GM03348 (cell line): ENCODE measurements around the gene ATXN7L1.
A peak's percentile ranks its signal among the peaks of the same experiment; 100 is the strongest.
"Not testable (repeated sequence)": the region's sequence is repeated elsewhere in the genome, so short reads cannot be mapped to it uniquely, and the experiment has no call there.

ENCODE experiments used
- DNase-seq: peaks from one replicate; pipeline ENCODE4 v3.0.0; 2012; ENCODE audit warnings: low spot score

ATXN7L1 gene

DNA sequence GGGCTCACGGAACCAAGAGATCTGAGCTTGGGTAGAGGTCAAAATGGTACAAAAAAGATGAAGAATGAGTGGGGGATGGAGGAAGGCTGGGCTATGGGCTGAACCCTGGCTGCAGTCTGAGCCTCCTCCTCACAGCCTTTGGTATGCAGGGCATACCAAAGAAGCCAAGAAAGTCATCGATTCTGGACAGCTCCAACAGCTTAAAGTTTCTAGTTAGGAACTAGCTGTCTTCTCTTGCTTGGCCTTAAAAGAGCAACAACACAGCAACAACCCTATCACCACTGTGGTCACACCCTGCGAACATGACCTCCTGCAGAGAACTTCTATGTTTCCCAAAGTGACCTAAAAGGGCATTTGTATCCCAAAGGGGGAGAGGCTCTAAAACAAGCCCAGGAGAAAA is 169.0 kb downstream of the ATXN7L1 start:
- DNase-seq = peak; percentile 51

DNA sequence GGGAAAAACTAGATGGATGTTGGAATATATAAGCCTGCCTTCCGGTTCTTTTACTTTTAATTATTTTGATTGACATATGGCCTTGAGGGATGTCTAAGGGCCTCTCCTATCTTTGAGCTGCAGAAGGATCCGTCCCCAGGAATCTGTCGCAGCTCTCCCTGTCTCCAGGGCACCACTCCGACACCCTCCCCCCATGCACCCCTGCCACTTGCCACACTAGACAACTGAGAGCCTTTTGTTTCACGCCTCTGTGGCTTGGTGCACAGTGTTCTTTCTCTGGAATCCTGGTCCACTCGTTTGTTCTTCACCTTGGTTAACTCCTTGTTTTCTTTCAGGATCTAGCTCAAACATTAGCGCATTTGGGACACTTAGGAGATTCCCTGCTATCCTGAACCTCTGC is 171.0 kb downstream of the ATXN7L1 start:
- DNase-seq = no peak

DNA sequence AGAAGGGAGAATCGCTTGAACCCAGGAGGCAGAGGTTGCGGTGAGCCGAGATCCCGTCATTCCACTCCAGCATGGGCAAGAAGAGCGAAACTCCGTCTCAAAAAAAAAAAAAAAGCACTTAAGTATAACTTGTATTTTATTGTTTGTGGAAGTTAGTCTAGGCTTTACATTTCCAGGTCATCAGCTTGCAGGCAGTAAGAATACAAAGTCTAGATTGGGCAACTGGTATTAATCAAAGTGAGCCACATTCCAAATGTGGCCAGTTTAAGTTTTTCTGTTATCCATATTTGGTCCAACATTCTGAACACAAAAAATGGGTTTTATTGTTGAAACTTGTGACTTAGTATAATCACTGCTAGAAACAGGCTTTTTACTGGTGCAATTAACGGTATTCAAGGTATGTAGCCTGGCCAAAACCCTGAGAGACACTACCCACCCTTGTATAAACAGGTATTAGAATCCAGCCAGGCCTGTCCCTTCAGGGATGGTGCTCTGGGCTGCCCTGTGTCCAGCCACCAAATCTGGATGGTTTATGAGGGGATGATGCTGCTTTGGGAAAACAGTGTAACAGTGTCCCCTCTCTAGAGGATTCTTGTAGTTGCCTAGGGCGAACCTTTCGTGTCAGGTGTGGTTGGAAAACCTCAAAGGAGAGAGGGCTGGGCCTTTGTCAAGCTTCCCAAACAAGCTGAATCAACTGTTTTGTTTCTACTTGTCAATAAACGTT is 173.0 kb downstream of the ATXN7L1 start:
- no peak for DNase-seq

DNA sequence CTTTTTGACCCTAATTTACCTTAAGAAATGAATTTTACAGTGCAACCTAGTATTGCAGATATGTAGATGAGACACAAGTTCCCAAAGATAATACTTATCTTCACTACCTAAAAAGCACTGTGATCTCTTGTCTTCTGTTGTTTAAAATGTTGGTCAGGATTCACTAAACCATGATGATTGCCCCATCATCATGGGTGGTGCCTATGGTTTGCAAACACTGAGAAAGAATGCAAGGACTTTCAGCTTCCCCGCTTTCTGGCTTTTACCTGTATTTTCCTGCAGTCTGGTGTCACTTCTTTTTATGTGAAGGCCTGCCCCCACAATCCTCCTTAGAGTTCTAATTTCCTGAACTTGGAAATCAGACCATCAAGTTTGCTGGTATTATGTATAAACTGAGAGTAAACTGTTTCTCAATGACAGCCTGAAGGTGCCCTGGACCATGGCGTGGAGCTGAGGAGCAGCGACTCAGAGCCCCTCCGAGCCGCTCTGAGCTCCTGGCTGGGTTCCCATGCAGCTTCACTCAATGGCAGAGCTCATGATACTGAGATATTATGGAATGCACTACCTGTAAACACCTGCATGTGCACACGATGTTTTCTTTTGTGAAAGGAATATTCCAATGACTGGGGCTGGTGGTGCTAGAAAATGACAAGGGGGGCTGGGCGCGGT is 176.7 kb downstream of the ATXN7L1 start:
- no peak for DNase-seq

DNA sequence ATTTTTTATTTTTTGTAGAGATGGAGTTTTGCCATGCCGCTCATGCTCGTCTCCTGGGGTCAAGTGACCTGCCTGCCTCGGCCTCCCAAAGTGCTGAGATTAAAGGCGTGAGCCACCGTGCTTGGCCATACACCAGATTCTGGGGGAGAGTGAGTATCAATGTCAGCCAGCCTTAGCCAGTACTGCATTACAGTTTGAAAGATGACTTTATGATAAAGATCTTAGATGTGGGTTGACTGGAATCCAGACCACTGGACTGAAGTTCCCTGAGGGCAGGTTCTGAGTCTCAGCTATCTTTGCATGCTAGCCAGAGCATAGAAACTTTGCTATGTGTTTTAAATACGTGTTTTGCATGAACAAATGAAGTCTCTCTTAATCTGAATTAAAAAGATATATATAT is 177.9 kb downstream of the ATXN7L1 start:
- no peak for DNase-seq

DNA sequence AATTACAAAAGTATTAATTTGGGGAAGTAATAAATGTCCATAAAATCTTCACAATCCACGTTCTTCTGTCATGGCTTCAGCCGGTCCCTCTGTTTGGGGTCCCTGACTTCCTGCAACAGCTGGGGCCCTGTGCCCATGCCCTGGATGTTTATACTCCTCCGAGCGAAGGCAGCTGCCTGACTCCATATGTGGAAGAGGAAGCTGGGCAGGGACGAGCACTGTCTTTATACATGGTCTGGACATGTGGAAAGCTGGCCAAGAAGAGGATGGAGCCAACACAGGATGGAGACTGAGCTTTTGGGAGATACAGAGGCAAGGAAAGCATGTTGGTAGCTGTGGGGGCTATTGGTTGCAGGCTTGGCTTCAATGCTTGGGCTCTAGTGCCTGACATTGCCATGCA is 178.6 kb downstream of the ATXN7L1 start:
- DNase-seq = no peak

DNA sequence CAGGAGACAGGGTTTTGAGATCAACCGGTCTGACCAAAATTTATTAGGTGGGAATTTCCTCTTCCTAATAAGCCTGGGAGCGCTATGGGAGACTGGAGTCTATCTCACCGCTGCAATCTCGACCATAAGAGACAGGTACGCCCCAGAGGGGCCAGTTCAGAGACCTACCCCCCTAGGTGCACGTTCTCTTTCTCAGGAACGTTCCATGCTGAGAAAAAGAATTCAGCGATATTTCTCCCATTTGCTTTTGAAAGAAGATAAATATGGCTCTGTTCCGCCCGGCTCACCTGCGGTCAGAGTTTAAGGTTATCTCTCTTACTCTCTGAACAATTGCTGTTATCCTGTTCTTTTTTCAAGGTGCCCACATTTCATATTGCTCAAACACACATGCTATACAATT is 179.2 kb downstream of the ATXN7L1 start:
- not testable (repeated sequence) for DNase-seq

DNA sequence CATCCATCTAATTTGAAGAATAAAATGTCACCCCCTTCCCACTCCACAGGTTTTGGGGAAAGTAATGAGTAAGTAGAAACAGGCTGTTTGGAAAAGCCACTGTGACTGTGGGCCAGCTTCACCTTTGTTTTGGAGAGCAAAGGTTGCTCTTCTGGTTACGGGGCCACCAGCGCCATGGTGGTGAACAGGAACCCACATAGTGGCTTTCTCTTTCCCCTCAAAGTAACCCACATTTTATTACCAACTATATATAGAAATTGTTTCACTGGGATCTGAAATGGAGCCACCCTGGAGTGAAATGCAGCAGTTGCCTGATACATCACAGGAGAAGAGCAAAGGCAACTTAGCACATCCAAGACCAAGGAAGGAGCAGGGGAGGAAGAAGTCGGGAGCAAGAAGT is 182.8 kb downstream of the ATXN7L1 start:
- DNase-seq = no peak

DNA sequence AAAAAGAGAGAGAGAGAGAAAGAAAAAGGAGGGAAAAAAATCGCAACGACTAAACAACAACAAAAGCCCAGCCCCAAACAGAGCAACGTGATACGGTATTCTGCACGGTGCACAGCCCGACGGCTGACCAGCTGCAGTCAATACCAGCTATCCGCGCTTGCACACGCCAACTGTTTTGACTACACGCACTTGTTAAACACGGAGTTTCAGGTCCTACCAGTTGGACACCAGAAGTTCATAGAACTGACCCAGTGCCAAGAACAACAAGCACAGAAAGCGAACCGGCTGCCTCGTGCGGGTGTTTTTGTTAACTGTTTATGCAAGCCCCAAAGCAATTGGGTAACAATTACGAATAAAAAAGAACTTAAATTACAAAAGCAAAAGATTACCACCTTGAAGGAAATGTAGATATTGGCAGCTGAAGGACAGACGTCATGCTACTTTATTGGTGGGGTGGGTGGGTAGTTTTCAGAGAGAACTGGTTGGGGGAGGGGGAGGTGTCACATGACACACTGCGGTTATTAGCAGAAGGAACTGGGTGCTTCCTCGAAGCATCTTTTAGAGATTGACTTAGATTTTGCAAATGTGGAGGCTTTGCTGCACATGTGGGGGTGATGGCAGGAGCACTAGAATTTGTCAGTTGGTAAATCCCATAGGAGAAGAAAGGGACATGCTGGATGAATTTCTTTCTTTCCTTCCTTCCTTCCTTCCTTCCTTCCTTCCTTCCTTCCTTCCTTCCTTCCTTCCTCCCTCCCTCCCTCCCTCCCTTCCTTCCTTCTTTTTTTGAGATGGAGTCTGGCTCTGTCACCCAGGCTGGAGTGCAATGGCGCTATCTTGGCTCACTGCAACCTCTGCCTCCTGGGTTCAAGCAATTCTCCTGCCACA is 184.5 kb downstream of the ATXN7L1 start:
- peak; percentile 60 for DNase-seq

DNA sequence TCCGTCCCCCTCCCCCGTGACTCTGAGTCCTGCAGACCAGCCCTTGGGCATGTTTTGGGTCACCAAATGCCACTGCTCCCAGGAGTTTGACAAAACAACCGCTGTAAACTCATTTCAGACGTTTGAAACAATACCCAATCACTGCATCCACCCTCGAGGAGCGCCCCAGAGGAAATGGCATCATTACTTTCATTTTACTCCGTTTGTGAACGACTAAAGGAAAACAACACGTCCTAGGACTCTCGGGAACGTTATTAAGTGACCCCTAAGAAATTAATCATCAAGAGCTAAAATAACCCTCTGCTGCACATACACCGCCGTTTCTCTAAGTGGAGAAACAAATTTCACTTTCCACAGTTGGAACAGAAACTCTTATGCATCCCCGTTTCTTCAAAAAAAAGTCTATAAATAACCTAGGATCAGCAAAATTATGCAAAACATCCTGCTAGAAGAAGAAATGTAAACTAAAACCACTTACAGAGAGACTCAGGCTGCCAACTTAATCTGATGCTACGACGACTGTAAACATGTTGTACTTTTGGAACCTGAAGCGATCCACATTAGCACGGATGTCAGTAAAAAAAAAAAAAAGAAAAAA is 185.2 kb downstream of the ATXN7L1 start:
- peak; percentile 66 for DNase-seq

DNA sequence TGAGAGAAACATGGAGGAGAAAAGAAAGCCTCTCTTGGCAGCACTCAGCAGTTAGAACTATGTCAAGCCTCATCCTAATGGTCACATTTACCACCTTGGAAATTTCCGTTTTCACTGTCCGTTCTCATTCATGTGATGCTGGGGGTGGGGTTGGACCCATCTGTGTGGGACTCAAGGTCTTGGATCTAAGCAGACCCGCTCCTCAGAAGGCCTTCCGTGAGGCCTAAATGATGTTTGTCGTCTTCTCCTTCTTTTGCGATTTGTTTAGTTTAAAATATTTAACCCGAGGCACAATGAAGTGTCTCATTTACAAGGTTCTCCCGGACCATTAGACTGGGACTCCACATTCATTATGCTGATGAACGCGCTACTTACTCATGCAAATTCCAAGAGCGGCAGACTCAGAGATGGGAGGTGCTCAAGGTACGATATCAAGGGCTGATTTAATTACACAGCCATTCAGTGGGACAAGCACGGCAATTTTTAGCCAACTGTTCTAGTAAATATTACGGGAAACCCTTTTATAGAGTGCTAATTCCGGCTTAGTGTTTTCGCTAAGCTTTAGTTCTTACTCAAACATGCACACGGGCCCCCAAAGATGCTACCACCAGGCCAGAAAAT is 186.0 kb downstream of the ATXN7L1 start:
- DNase-seq = no peak

DNA sequence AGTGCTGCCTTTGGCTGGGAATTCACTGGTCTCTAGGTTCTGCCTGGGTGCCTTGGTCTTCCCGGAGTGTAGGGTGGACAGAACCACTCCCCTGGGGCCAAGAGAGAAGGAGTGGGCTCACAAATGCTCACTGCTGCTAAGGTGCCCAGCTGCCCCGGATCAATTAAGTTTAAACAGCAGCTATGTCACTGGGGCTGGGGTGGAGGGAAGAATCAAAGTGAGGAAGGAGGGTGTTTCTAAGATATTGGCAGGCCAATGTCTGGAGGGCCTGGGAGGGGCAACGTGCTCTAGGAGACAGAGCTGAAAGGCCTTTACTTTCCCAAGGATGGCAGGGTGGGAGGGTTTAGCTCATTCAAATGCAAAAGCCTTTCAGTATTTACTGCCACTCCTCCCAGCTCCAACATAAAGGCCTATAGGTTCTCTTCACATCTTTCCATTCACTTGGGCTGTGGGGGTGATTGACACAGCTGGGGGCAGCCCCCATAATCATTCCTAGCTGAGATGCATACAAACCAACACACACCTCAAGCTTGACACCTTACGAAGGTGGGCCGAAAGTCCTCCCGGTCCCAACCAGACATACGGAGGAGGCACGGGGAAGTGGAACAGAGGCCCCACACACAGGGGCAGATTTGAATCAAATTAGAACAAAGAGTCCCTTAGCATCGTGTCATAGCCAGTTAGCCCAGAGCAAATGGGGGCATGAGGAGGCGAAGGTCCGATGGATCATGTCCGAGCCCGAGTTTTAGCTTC is 187.2 kb downstream of the ATXN7L1 start:
- no peak for DNase-seq

DNA sequence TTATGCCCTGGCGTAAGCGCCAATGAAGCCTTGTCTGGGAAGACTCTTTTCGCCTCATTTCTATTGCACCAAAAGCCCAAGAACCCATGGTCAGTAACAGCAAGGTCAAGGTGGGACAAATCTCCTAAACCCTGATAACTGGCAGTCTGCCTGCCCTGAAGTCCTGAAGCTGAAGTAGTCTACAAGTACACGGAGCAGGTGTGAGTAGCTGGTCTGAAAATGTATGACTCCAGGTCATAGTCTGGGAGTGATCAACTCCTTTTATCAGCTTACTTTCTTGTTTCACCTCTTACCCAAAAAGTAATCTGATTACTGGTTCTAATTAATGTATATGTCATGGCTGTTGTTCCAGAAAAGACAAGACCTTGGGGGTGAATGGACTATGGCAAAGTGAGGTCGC is 187.8 kb downstream of the ATXN7L1 start:
- DNase-seq = no peak

DNA sequence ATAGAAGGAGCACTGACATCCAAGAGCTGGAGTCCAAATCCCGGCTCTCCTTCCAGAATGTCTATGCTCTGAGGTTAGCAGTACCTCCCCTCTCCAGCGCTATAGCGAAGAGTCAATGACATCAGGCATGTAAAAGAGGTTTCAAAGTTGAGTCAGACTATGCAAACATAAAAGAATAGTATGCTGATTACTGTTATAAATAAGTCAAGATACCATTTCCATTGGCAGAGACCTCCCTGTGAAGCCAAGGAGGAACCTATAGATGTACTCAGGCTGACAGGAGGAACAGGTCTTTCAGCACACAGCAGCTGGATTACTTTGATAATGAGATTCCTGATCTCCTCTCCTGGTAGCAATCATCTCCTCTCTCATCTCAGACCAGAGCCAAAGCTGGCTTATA is 191.2 kb downstream of the ATXN7L1 start:
- DNase-seq = no peak

DNA sequence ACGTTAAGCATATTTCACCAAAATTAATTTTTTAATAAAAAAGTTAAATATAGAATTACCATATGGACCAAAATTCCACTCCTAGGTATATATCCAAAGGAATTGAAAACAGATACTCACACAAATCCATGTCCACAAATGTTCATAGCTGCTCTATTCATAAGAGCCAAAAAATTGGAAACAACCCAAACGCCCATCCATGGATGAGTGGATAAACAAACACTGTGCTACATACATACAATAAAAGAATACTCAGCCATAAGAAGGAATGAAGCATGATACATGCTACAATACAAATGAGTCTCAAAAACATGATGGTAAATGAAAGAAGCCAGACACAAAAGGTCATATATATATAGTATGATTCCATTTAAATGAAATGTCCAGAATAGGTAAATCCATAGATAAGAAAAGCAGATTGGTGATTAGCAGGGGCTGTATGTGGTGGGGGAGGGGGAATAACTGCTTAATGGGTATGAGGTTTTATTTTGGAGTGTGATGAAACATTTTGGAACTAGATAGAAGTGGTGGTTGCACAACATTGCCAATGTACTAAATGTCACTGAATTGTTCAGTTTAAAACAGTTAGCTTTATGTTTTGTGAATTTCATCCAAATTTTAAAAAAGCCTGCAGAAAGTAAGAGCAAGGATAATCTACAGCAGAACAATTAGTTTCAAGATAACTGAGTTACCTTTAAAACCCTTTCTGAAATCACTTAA is 193.9 kb downstream of the ATXN7L1 start:
- DNase-seq = no peak

DNA sequence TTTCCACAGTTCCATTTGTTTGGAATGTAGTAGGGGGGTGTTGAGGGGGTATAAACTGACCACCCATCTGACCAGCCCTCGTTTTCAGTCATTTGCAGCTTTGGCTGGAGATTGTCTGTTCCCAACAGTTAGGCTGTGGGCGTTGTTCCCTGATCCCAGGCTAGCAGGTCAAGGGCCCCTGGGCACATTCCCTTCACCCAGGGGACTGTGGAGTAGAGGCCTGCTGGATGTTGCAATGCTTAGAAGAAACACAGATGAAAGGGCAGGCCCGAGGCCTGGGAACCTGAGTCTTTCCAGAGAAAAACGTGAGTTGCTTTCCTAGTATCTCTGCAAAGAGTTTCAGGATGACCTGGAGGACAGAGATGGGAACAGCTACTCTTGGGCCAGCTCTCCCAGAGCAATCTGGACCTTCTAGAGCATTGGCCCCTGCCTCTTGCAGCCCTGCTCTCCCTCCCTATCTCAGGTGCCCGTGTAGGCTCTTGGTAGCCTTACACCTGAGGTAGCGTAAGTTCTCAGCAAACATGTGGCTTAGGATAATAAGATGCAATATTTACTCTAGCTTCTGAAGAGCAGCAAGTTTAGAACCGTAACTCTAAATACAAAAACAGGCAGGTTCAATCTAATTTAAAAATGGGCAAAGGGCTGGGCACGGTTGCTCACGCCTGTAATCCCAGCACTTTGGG is 195.8 kb downstream of the ATXN7L1 start:
- no peak for DNase-seq

DNA sequence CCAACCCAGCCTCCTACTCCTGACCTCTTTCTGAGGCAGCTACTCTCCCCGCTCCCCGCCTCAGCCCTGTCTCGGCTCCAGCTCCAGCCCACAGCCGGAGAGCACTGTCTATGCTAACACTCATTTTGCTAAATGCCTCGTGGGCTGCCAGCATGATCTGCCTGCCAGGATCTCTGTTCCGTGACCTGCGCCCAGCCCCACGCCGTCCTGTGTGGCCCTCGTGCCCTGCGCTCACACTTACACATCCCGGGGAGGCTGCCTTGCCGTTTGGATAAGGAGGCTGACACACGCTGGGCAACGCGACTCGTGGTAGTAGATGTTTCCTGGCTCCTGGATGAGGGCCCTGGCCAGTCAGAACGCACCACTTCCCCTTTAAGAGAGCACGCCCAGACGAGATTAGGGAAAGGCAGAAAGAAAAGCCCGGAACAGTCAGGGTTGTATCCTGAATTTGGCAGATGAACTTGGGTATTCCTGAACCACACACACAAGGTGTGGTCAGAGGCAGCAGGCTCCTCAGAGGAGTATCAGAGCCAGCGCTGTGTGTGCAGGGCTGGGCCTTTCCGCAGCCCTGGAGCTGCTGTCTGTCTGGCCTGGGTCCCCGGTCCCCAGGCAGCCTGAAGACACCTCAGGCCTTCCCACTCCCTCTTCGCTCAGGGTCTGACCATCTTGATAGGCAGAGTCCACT is 197.4 kb downstream of the ATXN7L1 start:
- peak; percentile 85 for DNase-seq

DNA sequence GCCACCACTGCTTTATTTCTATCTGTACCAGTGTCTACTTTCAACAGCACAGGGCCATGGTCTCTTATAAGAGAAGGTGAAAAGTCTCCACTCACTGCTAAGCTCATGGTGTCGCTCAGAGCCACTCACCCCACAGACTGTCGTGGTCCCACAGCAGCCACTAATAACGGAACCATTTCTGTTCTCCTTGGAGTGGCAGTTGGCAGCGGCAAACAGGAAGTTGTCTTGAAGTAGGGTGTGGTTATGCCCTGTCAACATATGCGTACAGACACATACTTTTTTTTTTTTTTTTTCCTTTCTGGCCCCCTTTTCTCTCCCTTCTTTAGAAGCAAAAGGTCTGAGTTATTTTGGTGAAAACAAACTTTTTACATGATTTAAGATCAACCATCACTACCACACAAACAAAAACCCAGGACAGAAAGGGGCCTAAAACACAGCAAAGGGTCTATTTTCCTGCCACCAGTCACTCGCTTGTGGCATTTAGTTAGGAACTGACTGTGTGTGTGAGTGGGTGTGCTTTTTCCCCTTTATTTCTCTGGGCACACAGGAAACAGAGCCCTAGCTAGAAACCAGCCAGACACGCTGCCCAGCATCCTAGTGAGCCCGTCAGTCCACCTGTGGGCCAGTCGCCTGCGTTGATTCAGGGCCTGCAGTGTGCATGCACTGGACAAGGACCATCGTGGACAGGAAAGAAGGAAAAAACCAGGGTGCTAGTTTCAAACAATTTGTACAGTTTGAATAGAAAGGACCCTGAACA is 198.4 kb downstream of the ATXN7L1 start:
- no peak for DNase-seq

DNA sequence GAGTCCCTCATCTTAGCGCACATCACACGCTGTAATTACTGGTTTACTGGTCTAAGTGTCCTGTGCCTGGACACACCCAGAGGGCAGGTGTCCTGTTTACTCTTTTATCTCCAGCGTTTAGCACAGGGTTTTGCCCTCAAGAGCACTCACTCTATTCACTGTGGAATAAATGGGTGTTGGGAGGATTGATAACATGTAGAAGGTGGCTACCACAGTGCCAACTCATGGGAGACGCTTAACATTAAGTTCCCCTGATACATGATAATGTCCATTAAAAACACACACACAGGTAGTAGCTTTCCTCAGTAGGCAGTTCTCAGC is 199.0 kb downstream of the ATXN7L1 start:
- no peak for DNase-seq
